IPS DF 4.7 (cell line): Measurements from ENCODE around the gene SNED1.

Experiments used
- DNase-seq: peaks from one replicate; pipeline ENCODE4 v3.0.0-alpha.2; 2013; ENCODE audit warnings: low spot score; ENCODE audit errors: extremely low read depth

Gene SNED1

DNA sequence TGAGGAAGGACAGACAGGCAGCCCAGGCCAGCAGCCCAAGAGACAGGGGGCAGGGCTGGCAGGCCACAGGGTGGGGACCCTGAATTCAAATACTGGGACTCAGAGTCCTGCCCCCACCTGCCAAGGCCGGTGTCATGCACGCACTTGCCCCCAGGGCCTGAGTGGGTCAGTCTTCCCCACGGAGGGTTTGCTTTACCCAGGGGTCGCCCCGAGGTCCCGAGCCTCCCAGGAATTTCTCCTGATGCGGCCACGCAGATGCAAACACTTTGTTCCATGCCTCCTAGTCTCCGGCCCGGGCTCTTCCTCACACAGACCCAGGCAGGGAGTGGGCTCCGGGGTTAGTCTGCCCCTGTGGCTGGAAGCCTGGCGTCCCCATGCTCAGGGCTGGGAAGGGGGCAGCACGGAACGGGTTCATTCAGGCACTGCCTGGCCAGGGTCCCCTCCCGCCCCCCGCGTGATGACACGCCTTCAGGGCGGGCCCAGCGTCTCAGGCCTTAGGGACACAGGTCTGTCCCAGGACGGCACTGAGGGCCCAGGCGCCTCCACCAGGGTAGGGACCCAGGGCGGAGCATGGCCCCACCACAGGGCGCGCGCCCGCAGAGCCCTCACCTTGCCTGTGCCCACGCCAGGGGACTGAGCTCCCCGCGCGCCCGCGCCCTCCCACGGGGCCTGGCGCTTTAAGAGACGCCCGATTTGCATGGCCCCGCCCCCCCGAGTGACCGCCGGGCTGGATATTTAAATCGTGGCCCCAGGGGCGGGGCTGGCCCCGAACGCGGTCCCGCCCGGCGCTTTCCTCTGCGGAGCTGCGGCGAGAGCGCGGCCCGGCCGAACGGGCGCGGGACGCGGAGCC, at the start of gene SNED1:
TSS of gene SNED1 (plus strand) at position 763 of the 850 bp plus-strand sequence. CDS start 220 bp downstream, outside the sequence.
- DNase-seq = no peak

DNA sequence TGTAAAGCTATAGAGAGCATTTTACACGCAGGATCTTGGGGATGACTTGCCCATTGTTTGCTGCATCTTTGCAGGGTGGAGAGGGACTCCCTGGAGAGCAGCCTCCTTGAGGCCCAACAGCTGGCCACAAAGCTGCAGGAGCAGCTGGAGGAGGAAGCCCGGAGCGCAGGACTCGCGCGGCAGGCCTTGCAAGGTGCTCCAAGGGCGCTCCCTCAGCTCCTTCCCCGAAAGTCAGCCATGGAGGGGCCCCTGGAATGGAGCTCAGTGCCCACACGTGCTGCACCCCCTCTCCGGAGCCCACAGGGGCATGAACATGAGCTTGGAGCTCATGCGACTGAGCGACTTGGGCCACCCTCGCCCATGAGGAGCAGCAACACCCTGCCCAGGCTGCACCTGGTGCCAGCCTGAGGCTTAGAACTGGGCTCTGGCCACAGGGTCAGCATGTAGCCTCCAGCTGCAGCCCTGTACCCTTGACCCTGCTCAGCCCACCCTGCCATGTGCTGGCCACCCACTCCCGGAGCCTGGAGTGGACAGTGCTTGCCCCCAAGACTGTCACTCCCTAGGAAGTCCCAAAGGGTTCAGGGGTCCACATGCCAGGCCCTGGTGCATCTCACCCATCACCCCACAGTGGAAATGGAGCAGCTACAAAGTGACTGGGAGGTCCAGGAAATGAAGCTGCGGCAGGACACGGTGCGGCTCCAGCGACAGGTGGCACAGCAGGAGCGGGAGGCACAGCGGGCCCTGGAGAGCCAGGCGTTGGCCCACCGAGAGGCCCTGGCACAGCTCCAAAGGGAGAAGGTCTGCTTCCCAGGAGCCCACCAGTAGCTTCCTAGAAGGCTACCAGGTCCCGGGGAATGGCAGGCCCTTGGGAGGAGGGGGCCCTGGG, 49.3 kb upstream of the SNED1 start:
- DNase-seq = no peak

DNA sequence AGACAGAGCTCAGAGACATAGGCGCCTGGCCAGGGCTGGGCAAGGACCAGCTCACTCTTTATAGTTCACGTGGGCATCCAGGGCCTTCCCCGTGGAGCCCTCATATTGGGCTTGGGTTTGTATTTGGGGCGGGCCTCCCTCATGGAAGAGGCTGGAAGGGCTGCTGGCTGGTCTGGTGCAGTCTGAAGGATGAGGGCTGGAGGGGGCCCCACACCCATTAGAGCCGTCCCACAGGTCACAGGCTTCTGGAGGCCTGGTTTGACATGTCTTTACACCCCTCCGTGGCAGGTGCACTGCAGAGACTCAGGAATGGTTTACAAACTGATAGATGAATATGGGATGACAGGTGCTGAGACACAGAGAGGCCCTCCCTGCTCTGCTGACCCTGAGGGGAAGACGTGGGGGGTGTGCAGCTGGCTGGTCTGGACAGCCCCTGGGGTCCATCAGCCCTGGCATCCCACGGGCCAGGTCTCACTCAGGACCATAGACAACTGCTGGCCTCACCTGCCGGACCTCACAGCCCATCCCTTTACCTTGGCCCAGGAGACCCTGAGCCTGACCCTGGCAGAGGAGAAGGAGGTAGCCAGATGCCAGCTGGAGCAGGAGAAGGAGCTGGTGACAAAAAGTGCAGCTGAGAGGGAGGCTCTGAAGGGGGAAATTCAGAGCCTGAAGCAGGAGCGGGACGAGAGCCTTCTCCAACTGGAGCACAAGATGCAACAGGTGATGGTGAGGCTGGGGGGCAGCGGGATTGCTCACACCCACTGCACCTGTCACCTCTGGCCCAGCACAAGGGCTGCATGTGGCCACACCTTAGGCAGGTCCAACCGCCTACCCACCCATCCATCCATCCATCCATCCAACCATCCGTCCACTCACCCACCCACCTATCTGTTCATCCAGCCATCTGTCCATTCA, 48.4 kb upstream of the SNED1 start:
- DNase-seq = no peak

DNA sequence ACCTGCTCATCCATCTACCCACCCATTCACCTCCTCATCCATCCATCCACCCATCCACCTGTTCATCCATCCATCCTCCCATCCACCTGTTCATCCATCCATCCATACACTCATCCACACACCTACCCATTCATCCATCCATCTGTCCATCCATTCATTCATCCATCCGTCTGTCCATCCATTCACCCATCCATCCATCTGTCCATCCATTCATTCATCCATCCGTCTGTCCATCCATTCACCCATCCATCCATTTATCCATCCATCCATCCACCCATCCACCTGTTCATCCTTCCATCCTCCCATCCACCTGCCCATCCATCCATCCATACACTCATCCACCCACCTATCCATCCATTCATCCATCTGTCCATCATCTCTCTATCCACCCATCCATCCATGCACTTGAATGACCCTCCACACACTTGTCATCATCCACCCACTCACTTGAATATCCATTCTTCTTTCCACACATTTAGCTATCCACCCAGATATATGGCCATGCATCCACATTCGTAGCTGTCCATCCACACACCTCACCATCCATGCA, 47.3 kb upstream of the SNED1 start:
- DNase-seq = no peak

DNA sequence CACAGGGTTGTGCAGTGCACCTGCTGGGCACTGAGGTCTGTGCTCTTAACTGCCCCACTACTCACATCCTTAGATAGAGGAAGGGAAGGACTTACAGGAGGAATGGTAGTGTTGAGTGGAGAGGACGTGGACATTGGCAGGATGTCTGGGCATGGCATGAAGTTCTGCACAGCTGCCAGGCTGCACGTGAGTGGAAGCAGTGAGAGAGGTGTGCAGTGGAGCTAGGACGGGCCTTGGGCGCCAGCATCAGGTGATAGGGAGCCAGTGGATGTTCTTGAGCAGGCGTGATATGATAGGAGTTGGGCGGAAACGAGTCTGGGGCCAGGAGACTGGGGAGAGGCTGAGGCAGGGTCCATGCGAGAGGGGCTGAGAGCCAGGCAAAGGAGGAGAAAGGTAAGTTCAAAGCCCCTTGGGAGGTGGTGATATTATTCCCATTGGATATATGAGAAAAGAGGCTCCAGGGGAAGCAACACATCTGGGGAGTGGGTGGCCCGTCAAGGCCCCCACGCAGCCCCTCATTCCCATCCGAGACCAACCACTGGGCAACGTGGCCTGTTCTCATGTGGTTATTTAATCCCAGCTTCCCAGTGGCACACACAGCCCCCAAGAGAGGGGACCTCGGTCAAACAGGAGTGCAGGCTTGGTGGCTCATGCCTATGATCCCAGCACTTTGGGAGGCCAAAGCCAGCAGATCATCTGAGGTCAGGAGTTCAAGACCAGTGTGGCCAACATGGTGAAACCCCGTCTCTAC, 45.7 kb upstream of the SNED1 start:
- DNase-seq = no peak

DNA sequence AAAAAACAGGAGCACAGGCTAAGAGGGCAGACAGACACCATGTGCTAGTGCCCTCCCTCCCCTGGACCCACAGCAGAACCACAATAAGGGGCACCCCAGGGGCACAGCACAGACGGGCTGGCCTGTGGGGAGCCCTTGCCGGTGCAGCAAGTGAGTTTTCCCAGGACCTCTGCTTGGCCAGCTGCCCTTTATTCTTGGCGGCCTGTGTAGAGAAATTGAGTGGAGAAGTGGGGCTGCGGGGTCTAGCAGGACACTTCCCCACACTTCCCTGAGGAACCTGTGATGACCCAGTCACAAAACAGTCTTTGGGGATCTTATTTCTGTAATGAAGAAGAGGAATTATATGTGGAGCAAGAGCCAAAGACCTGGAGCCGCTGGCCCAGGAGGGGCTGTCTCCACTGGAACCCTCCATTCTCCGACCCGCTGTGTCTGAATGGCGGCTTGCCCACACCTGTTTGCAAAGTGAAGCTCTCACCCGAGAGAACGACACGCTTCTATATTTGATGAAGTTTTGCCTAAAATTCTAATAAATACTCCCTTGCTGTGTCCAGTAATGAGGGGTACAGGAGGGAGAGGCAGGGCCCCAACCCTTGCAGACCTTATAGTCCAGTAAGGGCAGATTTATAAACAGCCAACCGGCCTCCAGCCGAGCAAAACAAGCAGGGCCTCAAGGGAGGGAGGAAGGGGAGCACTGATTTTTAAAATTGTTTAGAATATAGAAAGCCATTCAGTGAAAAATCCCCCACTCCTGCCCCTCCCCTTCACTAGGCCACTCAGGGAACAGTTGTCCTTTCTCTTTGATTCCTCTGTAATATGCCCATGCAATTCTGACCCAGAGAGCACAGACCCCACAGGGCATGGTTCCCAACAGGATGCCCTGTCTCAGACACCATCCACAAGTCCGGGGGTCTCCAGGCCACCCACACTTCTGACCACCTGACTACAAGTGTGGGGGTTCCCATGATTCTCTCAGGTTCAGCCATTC, 44.7 kb upstream of the SNED1 start:
- DNase-seq = no peak

DNA sequence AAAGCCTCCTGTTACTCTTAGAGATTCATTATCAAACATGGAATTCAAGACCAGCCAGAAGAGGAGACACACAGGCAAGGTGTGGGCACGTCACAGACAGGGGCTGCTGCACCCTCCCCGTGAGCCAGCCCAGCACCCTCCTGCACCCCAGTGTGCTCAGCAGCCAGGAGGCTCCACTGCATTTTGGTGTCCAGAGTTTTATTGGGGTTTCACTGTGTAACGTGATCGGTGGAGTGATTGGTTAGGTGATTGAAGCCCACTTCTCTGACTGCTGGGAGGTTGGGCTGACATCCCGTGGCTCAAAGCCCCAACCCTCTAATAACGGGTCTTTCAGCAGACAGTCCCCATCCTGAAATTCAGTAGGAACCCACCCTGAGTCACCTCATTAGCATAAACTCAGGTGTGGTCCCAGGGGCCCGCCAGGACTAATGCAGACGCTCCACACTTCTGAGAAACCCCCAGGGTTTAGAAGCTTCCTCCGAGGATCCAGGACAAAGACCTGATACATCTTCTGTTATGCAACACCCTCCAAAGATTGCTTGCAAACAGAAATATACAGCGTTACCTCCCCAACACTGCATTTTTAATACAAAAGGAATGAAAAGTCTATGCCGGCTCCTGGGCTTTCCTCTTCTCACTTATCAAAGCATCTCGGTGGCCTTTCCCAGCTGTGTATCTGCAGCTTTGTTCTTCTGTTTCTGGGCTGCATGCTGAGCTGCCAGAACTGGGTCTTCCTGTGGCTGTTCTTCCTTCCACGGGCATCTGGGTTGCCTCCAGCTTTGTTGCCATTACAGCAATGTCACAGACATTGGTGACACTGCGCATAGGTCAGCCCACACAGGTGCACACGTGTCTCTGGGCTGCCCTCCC, 43.7 kb upstream of the SNED1 start:
- no peak for DNase-seq

DNA sequence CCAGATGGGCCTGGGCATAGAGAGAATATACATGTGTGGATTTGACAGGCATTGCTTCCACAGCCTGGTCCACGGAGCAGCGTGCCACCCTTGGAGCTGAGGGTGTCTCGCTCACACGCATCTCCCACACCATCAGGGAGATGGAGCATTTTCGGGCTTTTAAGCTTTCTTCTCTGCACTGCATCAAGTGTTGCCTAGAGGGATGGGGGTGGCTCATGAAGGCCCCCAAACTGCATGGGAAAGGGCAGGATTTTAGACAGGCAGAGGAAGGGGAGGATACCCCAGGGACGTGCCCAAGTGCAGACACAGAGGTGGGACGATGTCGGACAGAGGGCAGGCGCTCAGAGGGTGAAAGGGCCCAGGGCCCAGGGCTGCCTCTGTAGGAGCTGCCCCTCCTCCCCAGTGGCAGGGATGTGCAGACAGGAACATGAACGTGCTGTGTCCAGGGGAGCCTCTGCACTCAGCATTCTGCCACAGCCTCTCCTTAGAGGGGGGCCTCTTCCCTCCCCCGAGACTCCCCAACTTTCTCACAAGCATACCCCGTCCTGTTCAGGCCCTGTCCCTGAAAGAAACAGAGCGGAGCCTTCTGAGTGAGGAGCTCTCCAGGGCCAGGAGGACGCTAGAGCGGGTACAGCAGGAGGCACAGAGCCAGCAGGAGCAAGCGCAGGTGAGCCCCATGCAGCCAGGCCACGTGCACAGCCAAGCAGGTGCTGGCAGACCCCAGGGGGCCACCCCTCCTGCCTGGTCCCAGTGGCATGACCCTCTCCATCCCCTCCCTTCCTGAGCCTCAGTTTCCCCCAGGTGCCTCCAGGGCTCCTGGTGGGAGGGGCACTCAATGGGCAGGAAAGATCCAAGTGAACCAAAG, 42.9 kb upstream of the SNED1 start:
- no peak for DNase-seq

DNA sequence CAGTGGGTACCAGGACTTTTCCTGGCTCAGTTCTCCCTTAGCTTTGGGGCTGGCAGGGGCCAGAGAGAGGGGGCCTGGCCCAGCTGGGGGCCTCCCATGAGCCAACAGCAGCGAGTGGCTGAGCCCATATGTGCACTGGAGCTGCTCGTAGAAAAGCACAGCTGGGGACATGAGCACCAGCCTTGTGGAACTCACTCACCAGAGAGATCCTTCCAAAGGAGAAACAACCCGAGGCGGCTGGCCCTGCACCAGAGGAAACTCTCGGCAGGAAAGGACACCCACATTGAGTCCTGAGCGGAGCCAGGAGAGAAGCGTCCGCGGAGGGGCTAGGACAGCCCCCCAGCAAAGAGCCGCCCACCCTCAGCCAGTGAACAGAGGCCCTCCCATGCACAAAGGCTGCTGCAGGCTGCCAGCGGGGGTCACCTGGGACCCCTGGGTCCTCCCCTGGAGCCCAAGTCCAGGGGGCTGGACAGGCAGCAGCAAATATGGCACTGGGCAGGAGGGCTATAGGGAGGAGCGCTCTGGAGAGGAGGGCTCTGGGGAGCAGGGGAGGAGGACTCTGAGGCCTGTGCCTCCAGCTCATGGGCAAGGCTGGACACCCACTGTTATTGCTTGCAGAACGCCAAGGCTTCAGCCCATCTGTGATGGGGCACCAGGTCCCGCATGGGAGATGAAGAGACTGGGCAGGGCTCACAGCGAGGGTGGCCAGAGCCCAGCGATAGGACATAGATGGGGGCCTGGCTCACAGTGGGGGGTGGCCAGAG, 42.1 kb upstream of the SNED1 start:
- DNase-seq = no peak

DNA sequence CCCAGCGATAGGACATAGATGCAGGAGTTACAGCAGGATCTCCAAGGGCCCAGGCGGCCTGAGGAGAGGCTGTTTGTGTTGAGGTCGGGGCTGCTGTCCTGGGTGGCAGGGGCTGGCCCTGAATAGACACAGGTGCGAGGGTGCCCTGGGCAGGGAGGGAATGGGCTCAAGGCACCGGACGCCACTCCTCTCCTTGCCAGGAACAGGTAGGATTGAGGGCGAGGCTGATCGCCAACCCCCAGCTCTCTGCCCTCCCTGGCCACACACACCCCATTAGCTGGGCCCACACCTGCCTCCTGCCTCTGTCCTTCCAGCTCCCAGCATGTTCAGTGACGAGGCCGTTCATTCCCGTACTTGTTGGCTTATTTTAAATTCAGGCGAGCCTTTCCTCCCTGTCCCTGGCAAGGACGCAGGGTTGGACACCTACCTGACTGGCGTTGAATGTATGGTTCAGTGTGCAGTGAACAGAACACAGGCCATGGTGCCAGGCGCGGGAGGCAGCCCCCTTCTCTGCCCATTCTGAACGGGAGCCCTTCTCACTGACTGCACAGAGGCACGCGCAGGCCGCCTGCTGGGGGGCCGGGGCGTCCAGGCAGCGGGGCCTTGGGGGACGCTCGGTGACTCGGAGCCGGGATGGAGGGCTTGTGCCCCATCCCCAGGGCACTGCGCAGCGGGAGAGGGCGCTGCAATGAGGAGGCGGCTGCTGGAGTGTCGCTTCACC, 41.3 kb upstream of the SNED1 start:
- no peak for DNase-seq

DNA sequence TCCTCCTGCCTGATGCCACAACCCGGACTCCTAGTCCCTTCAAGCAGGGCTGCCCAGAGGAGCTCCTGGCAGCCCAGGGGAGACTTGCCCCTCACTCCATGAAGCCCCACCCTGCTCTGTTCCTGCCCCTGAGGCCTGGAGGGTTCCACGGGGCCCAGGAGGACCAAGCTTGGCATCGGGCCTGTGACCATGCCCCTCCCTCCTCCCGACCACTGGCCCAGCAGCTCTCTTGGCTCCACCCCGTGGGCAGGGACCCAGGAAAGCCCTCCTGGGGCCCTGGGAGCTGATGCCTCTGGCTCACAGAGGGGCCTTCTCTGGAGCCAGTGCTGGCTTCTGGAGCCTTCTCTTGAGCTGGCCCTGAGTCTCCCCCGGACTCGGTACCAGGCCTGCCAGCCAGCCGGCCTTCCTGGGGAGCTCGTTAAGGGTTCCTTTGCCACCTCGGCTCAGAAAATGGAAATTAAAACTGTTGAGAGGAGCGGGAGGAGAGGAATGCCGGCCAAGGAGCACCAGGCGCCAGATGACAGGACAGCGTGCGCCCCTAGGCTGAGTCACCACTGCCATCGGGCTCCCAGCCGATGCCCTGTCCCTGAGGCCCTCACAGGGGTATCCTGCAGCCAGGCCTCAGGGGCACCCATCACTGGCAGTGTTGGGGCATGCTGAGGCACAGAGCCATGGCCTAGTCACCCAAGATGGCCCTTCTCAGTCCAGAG, 40.6 kb upstream of the SNED1 start:
- no peak for DNase-seq

DNA sequence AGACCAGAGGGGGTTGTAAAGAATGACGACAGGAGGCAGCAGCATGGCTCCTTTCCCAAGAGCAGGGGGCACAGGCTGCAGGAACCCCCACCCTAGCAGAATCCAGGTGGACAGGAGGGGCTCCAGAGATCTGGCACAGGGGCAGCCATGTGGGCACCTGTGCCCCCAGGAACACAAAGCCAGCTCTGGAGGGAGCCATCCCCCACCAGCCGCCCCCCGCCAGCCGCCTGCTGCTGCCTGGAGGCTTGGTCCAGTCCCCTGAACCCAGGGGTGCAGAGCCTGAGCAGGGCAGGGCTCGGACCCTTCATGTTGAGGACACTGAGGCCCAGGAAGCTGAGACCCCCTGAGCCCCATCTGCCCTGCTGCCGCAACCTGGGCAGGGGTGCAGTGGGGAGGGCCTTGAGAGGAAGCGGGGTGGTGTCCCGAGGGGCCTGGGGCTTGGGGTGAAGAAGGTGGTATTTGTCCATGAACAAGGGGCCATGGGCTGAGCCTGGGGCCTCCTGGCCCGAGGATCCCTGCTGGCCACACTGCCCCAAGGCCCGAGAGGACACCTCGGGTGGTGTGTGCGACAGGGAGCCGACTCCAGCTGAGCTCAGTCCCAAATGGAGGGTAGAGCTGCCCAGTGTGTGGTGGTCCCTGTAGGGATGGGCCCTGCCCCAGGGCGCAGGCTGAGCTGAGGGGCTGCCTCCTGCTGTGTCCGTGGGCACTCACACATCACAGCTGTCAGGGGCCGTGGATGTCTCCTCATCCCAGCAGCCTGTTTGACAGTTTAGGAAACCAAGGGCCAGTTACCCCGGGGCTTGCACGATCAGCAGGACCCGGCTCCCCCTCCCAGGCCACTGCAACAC, 39.8 kb upstream of the SNED1 start:
- DNase-seq = no peak

DNA sequence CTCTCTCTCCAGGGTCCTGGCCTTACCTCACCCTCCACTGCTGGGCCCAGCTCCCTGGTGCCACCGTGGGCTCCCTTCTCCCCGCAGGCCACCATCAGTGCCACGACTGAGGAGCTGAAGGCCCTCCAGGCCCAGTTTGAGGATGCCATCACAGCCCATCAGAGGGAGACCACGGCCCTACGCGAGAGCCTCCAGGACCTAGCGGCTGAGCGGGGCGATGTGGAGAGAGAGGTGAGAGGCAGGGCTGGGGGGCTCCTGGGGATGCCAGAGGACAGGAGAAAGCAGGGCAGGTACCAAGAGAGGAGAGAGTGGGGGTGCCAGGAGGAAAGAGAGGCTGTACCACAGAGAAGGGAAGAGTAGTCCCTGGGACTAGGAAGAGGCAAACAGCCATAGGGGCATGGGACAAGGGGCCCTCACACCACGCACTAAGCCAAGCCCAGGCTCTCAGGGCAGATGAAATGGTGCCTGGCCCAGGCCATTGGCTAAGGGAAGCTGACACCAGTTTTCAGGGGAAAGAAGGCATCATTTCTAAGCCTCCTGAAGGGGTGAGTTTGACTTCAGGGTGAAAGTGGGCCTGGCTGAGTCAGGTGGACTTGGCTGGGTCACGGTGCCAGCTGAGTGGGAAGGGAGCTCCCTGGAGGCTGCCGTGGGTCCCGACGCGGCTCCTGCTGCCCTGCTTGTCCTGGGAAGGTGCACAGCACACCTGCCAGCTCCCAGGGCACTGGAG, 39.0 kb upstream of the SNED1 start:
- no peak for DNase-seq

DNA sequence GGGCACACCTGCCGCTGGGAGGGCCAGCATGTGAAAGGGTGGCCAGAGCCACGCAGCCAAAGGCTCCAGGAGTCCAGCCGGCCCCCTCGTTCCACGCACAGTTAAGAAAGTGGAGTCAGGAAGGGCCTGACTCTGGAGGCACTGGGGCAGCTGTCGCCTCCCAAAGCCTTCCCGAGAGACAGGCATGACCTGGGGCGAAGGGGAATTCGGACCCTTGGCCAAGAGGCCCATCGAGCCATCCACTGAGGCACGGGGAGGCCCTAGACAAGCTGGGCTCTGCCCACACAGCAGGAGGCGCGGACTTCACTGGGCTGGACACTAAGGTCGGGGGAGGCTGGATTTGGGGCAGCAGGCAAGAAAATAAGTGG, 38.5 kb upstream of the SNED1 start:
- DNase-seq = no peak
